Rectal smooth muscle tissue (tissue), 1 donor: ENCODE data around the gene FAM111A.

Experiments used
- H3K27ac ChIP-seq: one replicate; pipeline ENCODE4 v1.7.0; 2013; ENCODE audit warnings: low read depth, low read length, inconsistent platforms
- H3K27me3 ChIP-seq: one replicate; pipeline ENCODE4 v1.7.0; 2013; ENCODE audit warnings: low read length; ENCODE audit not compliant: control insufficient read depth, insufficient read depth
- H3K36me3 ChIP-seq: one replicate; pipeline ENCODE4 v1.7.0; 2013; ENCODE audit warnings: low read length; ENCODE audit not compliant: control insufficient read depth, insufficient read depth
- H3K4me1 ChIP-seq: one replicate; pipeline ENCODE4 v1.7.0; 2013; ENCODE audit warnings: low read length; ENCODE audit not compliant: control insufficient read depth, insufficient read depth
- H3K4me3 ChIP-seq: one replicate; pipeline ENCODE4 v1.7.0; 2013; ENCODE audit warnings: low read length
- H3K9ac ChIP-seq: one replicate; pipeline ENCODE4 v1.7.0; 2013; ENCODE audit warnings: low read length

The FAM111A gene

DNA sequence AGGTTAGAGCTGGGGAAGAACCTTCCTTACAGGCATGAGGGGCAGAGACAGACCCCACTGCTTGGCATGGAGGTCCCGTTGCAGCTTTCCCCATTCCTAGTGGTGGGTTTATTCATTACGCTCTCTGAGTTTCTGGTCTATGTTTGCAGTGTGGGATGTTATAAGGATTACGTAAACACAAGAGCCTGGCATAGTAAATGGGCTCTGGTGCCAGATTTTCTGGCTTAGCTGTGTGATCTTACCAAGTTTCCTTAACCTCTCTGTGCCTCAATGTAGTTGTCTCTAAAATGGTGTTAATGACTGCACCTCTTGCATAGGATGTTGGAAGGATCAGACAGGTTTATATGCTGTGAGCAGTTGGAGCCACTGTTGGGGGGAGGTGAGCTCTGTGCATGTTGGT is 44.4 kb downstream of the FAM111A start:
- Histone ChIP-seq H3K27ac (no peak overlapping the region), H3K36me3 (peaks cover 10% of the 10 kb centered on the region), H3K9ac (no peak overlapping the region), H3K27me3 (no peaks in the 10 kb centered on the region), H3K4me3 (no peak overlapping the region), H3K4me1 (no peaks in the 10 kb centered on the region)

DNA sequence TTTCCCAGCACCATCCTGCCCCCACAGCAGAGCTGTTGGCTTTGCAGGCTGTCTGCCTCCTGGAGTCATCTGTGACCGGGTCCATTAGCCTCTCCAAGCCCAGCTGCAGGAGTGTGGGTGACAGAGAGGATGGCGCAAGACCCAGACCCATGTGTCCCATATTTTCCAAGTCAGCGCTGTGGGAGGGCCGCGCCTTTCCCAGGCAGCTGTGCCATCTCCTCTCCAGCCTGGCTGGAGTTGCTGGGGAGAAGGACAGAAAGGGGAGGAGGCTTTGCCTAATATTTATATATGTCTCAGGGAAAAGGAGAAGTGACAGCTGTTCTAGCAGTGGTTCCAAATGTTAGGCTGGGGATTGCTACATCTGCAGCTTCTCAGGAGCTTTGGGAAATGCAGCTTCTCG is 44.9 kb downstream of the FAM111A start:
- Histone ChIP-seq H3K4me3 (no peak overlapping the region), H3K27me3 (no peaks in the 10 kb centered on the region), H3K27ac (no peak overlapping the region), H3K9ac (no peak overlapping the region), H3K4me1 (no peaks in the 10 kb centered on the region), H3K36me3 (peaks cover 11% of the 10 kb centered on the region)

DNA sequence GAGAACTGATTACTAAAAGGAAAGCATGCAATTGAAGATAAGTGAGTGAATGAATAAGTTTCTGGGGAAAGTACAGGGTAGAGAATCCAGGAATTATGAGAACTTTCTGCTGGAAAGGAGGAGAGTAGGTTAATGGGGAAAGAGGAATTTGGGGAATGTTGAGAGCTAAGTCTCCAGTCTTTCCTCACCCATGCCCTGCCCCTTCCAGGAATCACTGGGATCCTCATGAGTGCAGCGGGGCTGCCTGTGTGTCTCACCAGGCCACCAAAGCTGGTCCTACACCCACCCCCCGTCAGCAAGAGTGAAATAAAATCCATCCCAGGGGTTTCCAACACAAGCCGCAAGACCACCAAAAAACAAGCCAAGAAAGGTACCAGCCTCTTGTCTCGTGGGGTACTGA is 46.3 kb downstream of the FAM111A start:
- H3K36me3 ChIP-seq: peaks cover 17% of the 10 kb centered on the region
- H3K27ac ChIP-seq: no peak overlapping the region
- no peak overlapping the region for H3K9ac ChIP-seq
- H3K4me3 ChIP-seq: no peak overlapping the region
- H3K27me3 ChIP-seq: no peaks in the 10 kb centered on the region
- H3K4me1 ChIP-seq: no peaks in the 10 kb centered on the region

DNA sequence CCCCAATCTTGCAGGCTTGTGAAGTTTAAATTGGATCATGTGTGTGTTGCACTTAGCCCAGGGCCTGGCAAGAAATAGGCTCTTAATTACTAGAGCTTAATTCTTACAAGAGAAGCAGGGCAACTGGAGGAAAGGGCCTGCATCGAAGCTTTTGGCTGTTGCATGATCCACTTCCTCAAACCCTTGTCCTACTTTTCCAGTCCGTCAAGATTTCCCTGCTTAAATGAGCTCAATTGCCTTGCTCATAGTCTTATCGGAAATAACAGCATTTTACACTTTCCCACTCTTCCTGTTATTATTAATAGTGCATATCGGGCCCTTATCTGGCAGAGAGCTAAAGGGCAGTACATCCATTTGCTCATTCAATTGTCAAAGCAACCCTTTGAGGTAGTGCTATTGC is 47.3 kb downstream of the FAM111A start:
- Histone ChIP-seq H3K9ac (no peak overlapping the region), H3K4me3 (no peak overlapping the region), H3K4me1 (no peaks in the 10 kb centered on the region), H3K27ac (no peak overlapping the region), H3K27me3 (no peaks in the 10 kb centered on the region), H3K36me3 (peaks cover 18% of the 10 kb centered on the region)

GRCh38 chr11:59191095-59191494 is 48.4 kb downstream of the FAM111A start:
- Histone ChIP-seq H3K36me3 (peaks cover 18% of the 10 kb centered on the region), H3K4me1 (no peaks in the 10 kb centered on the region), H3K27me3 (no peaks in the 10 kb centered on the region), H3K4me3 (no peak overlapping the region), H3K9ac (no peak overlapping the region), H3K27ac (no peak overlapping the region)

- Histone ChIP-seq H3K4me1 (no peaks in the 10 kb centered on the region), H3K4me3 (no peak overlapping the region), H3K27me3 (no peaks in the 10 kb centered on the region), H3K9ac (no peak overlapping the region), H3K36me3 (peaks cover 24% of the 10 kb centered on the region), H3K27ac (no peak overlapping the region)
Observed at GRCh38 chr11:59191890-59192289, 49.2 kb downstream of the FAM111A start.

DNA sequence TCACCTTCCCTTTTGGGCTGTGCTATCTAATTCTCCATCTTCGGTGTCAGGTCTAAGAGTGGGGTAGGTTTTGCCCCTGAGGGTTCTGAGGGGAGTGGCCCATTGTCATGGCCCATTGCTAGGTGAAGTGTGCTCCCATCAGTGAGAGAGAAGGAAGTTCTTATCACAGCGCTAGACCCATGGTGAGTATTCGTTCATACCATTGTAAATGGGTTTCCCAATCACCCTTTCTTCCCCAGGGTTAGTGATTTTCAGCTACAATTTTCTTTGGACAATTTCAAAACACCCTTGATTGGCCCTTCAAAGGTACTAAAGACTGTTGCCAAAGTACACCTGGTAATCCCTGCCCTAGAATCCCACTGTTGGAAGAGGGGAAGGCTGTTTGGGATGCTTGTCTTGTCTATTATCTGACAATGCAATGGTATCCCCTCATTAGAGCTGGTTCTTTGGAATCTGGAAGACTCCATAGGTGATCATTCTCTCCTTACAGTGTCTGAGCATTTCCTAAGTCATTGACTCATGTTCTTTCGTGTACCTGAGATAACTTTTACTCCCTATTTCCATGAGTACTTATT is 49.9 kb downstream of the FAM111A start:
- Histone ChIP-seq H3K27ac (no peak overlapping the region), H3K9ac (no peak overlapping the region), H3K36me3 (peaks cover 25% of the 10 kb centered on the region), H3K27me3 (no peaks in the 10 kb centered on the region), H3K4me3 (no peak overlapping the region), H3K4me1 (no peaks in the 10 kb centered on the region)

- Histone ChIP-seq H3K4me1 (no peaks in the 10 kb centered on the region), H3K27me3 (no peaks in the 10 kb centered on the region), H3K4me3 (no peak overlapping the region), H3K36me3 (peaks cover 25% of the 10 kb centered on the region), H3K9ac (no peak overlapping the region), H3K27ac (no peak overlapping the region)
Observed at GRCh38 chr11:59193587-59194130, 51.0 kb downstream of the FAM111A start.

- no peak overlapping the region for H3K27ac ChIP-seq
- no peak overlapping the region for H3K9ac ChIP-seq
- H3K4me3 ChIP-seq: no peak overlapping the region
- no peaks in the 10 kb centered on the region for H3K4me1 ChIP-seq
- H3K36me3 ChIP-seq: peaks cover 19% of the 10 kb centered on the region
- no peaks in the 10 kb centered on the region for H3K27me3 ChIP-seq
Observed at GRCh38 chr11:59195586-59195985, 52.9 kb downstream of the FAM111A start.

DNA sequence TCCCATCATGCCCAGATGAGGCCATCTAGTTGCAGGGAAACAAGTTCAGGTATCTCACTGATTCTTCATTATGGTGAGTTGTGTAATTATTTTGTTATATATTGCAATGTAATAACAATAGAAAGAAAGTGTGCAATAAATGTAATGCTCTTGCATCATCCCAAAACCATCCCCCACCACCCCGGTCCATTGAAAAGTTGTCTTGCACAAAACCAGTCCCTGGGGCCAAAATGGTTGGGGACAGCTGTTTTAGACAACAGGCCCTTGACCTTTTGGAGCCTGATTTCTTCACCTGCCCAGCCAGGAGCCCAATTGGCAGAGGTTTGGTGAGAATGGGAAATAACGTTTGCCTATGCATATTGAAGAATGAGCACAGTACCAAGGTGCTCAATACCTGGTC is 54.1 kb downstream of the FAM111A start:
- no peak overlapping the region for H3K4me3 ChIP-seq

DNA sequence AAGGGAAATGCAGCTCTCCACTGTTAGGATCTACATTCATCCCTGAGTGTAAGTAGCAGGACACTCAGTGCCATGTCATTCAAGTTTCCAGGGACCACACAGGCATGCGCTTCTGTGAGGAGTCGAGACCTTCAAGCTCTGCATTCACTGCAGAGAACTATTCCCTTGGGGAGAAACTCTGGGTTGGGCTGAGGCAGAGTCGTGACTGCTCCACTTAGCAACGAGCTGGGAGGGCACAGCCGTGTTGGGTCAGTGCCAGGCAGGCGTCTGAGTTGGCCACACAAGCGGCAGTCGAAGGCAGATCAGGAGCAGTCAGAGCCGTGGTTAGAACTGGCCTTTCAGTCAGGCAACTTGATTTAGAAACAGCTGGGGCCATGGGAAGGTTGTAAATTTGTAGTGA is 55.3 kb downstream of the FAM111A start:
- no peaks in the 10 kb centered on the region for H3K27me3 ChIP-seq
- no peaks in the 10 kb centered on the region for H3K4me1 ChIP-seq
- H3K4me3 ChIP-seq: no peak overlapping the region
- peaks cover 15% of the 10 kb centered on the region for H3K36me3 ChIP-seq
- no peak overlapping the region for H3K9ac ChIP-seq
- H3K27ac ChIP-seq: no peak overlapping the region

More for the DNA sequence above, 54.1 kb downstream of the FAM111A start:
- peaks cover 22% of the 10 kb centered on the region for H3K36me3 ChIP-seq
- no peak overlapping the region for H3K27ac ChIP-seq
- H3K4me1 ChIP-seq: no peaks in the 10 kb centered on the region
- H3K27me3 ChIP-seq: no peaks in the 10 kb centered on the region
- no peak overlapping the region for H3K9ac ChIP-seq

DNA sequence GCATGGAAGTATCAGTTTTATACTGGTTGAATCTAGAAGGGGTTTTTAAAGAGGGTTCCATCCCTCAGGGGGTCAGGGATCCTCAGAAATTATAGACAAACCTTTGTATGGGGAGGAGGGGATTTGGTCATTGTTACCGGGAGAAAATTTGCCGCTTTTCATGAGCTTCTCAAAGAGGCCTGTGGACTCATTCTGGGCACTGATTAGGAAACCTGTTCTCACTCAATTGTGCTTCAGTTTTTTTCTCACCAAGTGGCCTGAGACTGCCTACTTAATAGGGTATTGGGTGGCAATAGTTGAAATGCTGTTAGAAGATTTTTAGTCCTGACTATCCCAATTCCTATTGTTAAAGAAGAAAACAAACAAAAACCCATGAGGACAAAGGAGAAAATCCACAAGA is 56.1 kb downstream of the FAM111A start:
- H3K4me1 ChIP-seq: no peaks in the 10 kb centered on the region
- peaks cover 13% of the 10 kb centered on the region for H3K36me3 ChIP-seq
- H3K27me3 ChIP-seq: no peaks in the 10 kb centered on the region
- no peak overlapping the region for H3K4me3 ChIP-seq
- H3K9ac ChIP-seq: no peak overlapping the region
- H3K27ac ChIP-seq: no peak overlapping the region
